ENCODE data around the gene TTC38.

The TTC38 gene

GRCh38 chr22:46239261-46240048 is 28.4 kb upstream of the TTC38 start:
- DNase-seq (ENCODE audit: low read depth): no peak
- no peak for TF ChIP-seq CTCF (IDR thresholded peaks at IDR 0.05; ENCODE audit: control insufficient read depth, extremely low read depth, insufficient read depth)
- no peak overlapping the region for H3K4me3 ChIP-seq (ENCODE audit: low read depth, low read length)

DNA sequence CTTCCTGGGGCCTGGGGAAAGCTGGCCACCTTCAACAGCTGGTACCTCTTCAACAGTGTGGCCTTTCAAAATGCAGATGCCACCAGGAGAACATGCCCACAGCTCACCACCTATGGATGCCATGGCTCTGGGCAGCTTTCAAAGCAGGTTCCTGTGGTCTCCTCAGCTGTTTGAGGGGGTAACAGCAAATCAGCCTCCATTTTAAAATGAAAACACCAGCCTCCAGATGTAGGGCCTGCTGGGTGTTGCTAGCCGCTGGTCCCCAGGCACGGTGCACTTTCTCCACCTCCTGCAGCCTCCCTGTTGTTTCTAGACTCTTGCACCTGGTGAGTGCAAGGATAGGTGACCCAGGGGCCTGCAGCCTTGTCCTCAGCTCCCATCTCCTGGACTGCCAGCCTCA is 27.7 kb upstream of the TTC38 start:
- no peak for TF ChIP-seq CTCF (IDR thresholded peaks at IDR 0.05; ENCODE audit: control insufficient read depth, extremely low read depth, insufficient read depth)
- DNase-seq (ENCODE audit: low read depth): no peak
- no peak overlapping the region for H3K4me3 ChIP-seq (ENCODE audit: low read depth, low read length)

DNA sequence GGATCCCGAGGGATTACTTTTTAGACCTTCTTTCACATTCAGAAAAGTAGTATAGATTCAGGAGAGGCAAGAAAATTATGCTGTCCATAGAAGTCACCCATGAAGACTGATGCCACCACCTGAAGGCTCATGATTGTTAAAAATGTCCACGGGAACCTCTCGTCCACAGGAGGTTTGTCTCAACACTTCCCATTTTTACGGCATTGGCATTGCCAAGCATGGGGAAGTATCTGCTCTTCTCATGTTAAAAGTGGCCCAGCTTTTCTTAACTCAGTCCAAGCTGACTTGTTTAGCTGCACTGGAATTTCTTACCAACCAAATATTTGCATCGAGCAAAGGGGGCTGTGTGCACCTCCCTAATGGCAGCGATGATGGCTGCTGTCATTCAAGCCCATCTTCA is 27.3 kb upstream of the TTC38 start:
- TF ChIP-seq CTCF (IDR thresholded peaks at IDR 0.05; ENCODE audit: control insufficient read depth, extremely low read depth, insufficient read depth): no peak
- no peak for DNase-seq (ENCODE audit: low read depth)
- H3K4me3 ChIP-seq (ENCODE audit: low read depth, low read length): no peak overlapping the region

- H3K4me3 ChIP-seq (ENCODE audit: low read depth, low read length): no peak overlapping the region
- no peak for DNase-seq (ENCODE audit: low read depth)
- no peak for TF ChIP-seq CTCF (IDR thresholded peaks at IDR 0.05; ENCODE audit: control insufficient read depth, extremely low read depth, insufficient read depth)
Measured at GRCh38 chr22:46240907-46241306, 26.9 kb upstream of the TTC38 start.

GRCh38 chr22:46241396-46242007 is 26.3 kb upstream of the TTC38 start:
- no peak for DNase-seq (ENCODE audit: low read depth)
- no peak for TF ChIP-seq CTCF (IDR thresholded peaks at IDR 0.05; ENCODE audit: control insufficient read depth, extremely low read depth, insufficient read depth)
- H3K4me3 ChIP-seq (ENCODE audit: low read depth, low read length): no peak overlapping the region

DNA sequence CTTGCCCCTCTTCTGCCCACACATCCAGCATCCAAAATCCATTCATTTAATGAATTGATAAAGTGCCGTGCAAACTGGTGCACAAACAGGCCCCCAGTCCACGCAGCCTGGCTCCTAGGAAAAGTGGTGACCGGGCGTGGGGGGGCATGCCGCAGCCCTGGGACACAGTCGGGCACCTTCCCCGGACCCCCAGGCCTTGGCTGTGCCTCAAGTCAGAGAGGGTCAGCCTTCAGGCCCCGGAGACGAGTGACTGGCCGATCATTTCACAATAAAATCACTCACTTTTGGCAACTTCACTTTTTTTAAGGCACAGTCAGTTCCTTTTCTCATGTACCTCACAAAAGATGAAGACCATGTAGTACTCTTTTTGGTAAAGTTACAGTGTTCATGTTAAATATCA is 25.7 kb upstream of the TTC38 start:
- DNase-seq (ENCODE audit: low read depth): no peak
- TF ChIP-seq CTCF (IDR thresholded peaks at IDR 0.05; ENCODE audit: control insufficient read depth, extremely low read depth, insufficient read depth): no peak

More for the DNA sequence above, 25.7 kb upstream of the TTC38 start:
- no peak overlapping the region for H3K4me3 ChIP-seq (ENCODE audit: low read depth, low read length)
